Suprapubic skin (tissue), 4 donors: ENCODE measurements around the gene ZDHHC1. TPM values are rescaled to one million over a fixed set of nuclear protein-coding genes. Genes with fewer than 3 reads are reported as not detected.
A peak's percentile ranks its signal among the peaks of the same experiment; 100 is the strongest.

Source experiments
- DNase-seq, 2 donors: peaks; one replicate each; pipeline ENCODE4 v3.0.0-alpha.2; 2019; ENCODE audit warnings: low spot score in 2 of 2
- H3K27ac ChIP-seq: fragments of 200-600 bp; sonication (generic); one replicate; pipeline ENCODE4 v1.5.1; 2019
- H3K27me3 ChIP-seq: fragments of 200-600 bp; sonication (generic); one replicate; pipeline ENCODE4 v1.5.1; 2019
- H3K36me3 ChIP-seq: fragments of 200-600 bp; sonication (generic); one replicate; pipeline ENCODE4 v1.5.1; 2019
- H3K4me1 ChIP-seq: fragments of 200-600 bp; sonication (generic); one replicate; pipeline ENCODE4 v1.5.1; 2019
- H3K4me3 ChIP-seq: fragments of 200-600 bp; sonication (generic); one replicate; pipeline ENCODE4 v1.5.1; 2019; ENCODE audit warnings: mild to moderate bottlenecking
- H3K9me3 ChIP-seq: fragments of 200-600 bp; sonication (generic); one replicate; pipeline ENCODE4 v1.5.1; 2019
- EP300 ChIP-seq: sonication (generic); formaldehyde crosslinking; IDR thresholded peaks from one replicate; pipeline ENCODE4 v1.6.1; 2017; ENCODE audit warnings: antibody characterized with exemption
- POLR2A ChIP-seq, 2 donors: fragments of 450-650 bp; IDR thresholded peaks; one replicate each; pipeline ENCODE4 v1.6.1; 2017; ENCODE audit warnings: antibody characterized with exemption in 2 of 2, mild to moderate bottlenecking in 2 of 2, moderate library complexity in 2 of 2
- POLR2AphosphoS5 ChIP-seq, 3 donors: sonication (generic); formaldehyde crosslinking; IDR thresholded peaks; one replicate each; pipeline ENCODE4 v1.6.1; 2017; ENCODE audit warnings: antibody characterized with exemption in 3 of 3
- WGBS: methylation state at CpG from one replicate; pipeline ENCODE4 v1.1.5; 2018; 5-methylcytosine and 5-hydroxymethylcytosine counted together
- total RNA-seq, 4 donors: library from RNA; depleted of rRNA; stranded (reverse); fragments of >200 nt; gene quantifications; one replicate each; pipeline ENCODE4 v1.1.0, GENCODE V29; 2016
- TF ChIP-seq, protein P1 (sequence below), 2 donors: fragments of 200-600 bp in 1 of 2; fragments of 450-650 bp in 1 of 2; sonication (generic) in 1 of 2; IDR thresholded peaks; one replicate each; pipeline ENCODE4 v1.5.1; 2016 to 2019; ENCODE audit warnings: antibody characterized with exemption in 2 of 2, mild to moderate bottlenecking in 1 of 2, moderate library complexity in 1 of 2

ZDHHC1 gene
- total RNA-seq, 4 donors from 2014 or later = 14.0 to 31.0 (median 23.8) TPM

DNA sequence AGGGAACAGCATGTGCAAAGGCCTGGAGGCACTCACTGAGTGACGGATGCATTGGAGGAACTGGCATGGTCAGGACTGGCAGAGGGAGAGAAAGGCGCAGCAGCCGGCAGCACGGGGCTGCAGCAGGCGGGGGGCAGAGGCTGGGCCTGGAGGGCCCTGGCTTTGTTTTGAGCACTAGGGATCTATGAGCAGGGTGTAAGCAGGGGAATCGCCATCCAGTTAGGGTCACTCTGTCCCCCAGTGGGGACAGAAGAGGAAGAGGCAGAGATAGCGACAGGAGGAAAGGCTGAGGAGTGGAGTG lies 28.8 kb upstream of the ZDHHC1 start:
- 88% methylated on average over 7 of the region's 7 CpGs for WGBS

GRCh38 chr16:67444259-67445125 lies 28.2 kb upstream of the ZDHHC1 start:
- H3K36me3 ChIP-seq = peaks cover 40% of the 10 kb centered on the region
- H3K27me3 ChIP-seq = no peaks in the 10 kb centered on the region
- peaks cover 78% of the 10 kb centered on the region for H3K4me1 ChIP-seq
- TF ChIP-seq POLR2AphosphoS5 (IDR thresholded peaks at IDR 0.05) (no peak), EP300 (no peak), POLR2A (IDR thresholded peaks at IDR 0.05) (no peak)
- TF ChIP-seq, protein P1, sequence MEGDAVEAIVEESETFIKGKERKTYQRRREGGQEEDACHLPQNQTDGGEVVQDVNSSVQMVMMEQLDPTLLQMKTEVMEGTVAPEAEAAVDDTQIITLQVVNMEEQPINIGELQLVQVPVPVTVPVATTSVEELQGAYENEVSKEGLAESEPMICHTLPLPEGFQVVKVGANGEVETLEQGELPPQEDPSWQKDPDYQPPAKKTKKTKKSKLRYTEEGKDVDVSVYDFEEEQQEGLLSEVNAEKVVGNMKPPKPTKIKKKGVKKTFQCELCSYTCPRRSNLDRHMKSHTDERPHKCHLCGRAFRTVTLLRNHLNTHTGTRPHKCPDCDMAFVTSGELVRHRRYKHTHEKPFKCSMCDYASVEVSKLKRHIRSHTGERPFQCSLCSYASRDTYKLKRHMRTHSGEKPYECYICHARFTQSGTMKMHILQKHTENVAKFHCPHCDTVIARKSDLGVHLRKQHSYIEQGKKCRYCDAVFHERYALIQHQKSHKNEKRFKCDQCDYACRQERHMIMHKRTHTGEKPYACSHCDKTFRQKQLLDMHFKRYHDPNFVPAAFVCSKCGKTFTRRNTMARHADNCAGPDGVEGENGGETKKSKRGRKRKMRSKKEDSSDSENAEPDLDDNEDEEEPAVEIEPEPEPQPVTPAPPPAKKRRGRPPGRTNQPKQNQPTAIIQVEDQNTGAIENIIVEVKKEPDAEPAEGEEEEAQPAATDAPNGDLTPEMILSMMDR (IDR thresholded peaks at IDR 0.05) = no peak
- no peak overlapping the region for H3K4me3 ChIP-seq
- no peaks in the 10 kb centered on the region for H3K9me3 ChIP-seq
- H3K27ac ChIP-seq = no peak overlapping the region
- 84% methylated on average over 19 of the region's 22 CpGs for WGBS
- no peak for DNase-seq

More for the DNA sequence above, 28.8 kb upstream of the ZDHHC1 start:
- Histone ChIP-seq H3K9me3 (no peaks in the 10 kb centered on the region), H3K4me1 (peaks cover 80% of the 10 kb centered on the region), H3K4me3 (no peak overlapping the region), H3K27ac (no peak overlapping the region), H3K36me3 (peaks cover 43% of the 10 kb centered on the region), H3K27me3 (no peaks in the 10 kb centered on the region)
- TF ChIP-seq EP300 = no peak
- TF ChIP-seq, protein P1 (IDR thresholded peaks at IDR 0.05) = no peak
- no peak for TF ChIP-seq POLR2A (IDR thresholded peaks at IDR 0.05)
- no peak for TF ChIP-seq POLR2AphosphoS5 (IDR thresholded peaks at IDR 0.05)
- DNase-seq = no peak

DNA sequence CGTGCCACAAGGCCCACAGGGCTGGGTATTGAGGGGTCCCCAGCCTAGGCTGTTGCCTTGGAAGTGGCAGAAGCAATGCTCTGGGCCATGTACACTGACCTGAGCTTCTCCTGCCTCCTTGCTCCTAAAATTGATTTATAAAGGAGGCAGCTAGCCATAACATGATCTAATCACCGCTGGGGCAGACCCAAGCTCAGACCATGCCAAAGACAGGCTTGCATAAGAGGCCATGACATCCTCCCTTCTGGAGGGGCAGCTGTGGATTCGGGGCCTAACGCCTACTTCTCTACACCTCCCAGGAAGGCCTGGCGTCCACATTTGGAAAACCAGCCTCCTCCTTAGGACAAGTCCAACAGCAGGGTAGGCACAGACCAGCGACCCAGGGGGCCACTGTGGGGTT lies 27.0 kb upstream of the ZDHHC1 start:
- no peaks in the 10 kb centered on the region for H3K9me3 ChIP-seq
- 80% methylated on average over 5 of the region's 6 CpGs for WGBS
- peaks cover 44% of the 10 kb centered on the region for H3K36me3 ChIP-seq
- no peak overlapping the region for H3K4me3 ChIP-seq
- TF ChIP-seq, protein P1 (IDR thresholded peaks at IDR 0.05) = no peak
- TF ChIP-seq EP300 (no peak), POLR2AphosphoS5 (IDR thresholded peaks at IDR 0.05) (peak in 2 of 3 donors; percentile 18 to 56)
- no peaks in the 10 kb centered on the region for H3K27me3 ChIP-seq
- DNase-seq = peak in 1 of 2 donors; percentile 88
- peaks cover 86% of the 10 kb centered on the region for H3K4me1 ChIP-seq
- H3K27ac ChIP-seq = peak overlapping the region; percentile 45

DNA sequence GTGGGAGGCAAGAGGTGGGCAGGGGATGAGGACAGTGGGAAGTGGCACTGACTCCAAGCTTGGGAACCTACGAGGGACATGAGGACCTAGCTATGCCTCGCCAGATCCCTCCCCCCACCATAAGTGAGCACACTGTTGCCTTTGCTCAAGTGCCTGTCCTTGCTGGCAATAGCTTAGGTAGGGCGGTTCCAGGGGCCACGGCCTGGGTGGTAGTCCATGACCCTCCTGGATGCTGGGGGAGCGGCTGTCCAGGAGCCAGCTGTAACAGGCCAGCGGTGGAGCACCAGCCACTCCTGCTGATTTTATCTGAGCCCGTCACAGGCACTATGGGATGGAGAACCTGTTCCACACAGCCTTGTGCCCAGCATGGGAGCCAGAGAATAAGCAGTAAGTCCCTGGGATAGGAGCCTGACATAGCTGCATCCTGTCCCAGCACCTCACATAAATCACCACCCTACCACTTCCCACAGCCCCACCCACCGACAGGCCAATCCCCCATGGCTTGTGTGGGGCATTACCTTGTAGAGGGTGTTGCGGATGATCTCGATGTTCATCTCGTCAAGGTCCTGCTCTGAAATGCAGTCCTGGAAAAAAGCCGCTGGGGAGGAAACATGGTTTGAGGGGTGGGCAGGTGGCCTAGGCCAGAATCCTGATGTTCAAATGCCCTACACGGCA lies 26.4 kb upstream of the ZDHHC1 start:
- 65% methylated on average over 9 of the region's 13 CpGs for WGBS
- TF ChIP-seq EP300 = no peak
- no peak for TF ChIP-seq POLR2A (IDR thresholded peaks at IDR 0.05)
- no peak for TF ChIP-seq POLR2AphosphoS5 (IDR thresholded peaks at IDR 0.05)
- TF ChIP-seq, protein P1 (IDR thresholded peaks at IDR 0.05) = no peak
- Histone ChIP-seq H3K4me3 (no peak overlapping the region), H3K27me3 (no peaks in the 10 kb centered on the region), H3K36me3 (peaks cover 49% of the 10 kb centered on the region), H3K4me1 (peaks cover 84% of the 10 kb centered on the region), H3K27ac (peak overlapping the region; percentile 63), H3K9me3 (no peaks in the 10 kb centered on the region)
- DNase-seq = no peak

GRCh38 chr16:67441907-67442306 lies 25.6 kb upstream of the ZDHHC1 start:
- no peaks in the 10 kb centered on the region for H3K27me3 ChIP-seq
- WGBS = 55% methylated on average over 5 of the region's 5 CpGs
- no peaks in the 10 kb centered on the region for H3K9me3 ChIP-seq
- peaks cover 49% of the 10 kb centered on the region for H3K36me3 ChIP-seq
- no peak overlapping the region for H3K4me3 ChIP-seq
- TF ChIP-seq, protein P1 (IDR thresholded peaks at IDR 0.05) = no peak
- no peak for TF ChIP-seq POLR2A (IDR thresholded peaks at IDR 0.05)
- no peak for TF ChIP-seq POLR2AphosphoS5 (IDR thresholded peaks at IDR 0.05)
- no peak for TF ChIP-seq EP300
- DNase-seq = no peak
- peak overlapping the region; percentile 63 for H3K27ac ChIP-seq
- peaks cover 76% of the 10 kb centered on the region for H3K4me1 ChIP-seq
